HG02870 (cell line): Measurements from ENCODE around the gene B3GNT3.

Experiments used
- ATAC-seq: cut with Tn5 transposase; IDR thresholded peaks from one replicate; pipeline ENCODE4 v1.9.1; 2021; ENCODE audit warnings: mild to moderate bottlenecking, moderate library complexity; ENCODE audit not compliant: unreplicated experiment

Gene B3GNT3

GRCh38 chr19:17855280-17856152 lies 60.6 kb downstream of the B3GNT3 start:
- ATAC-seq = no peak

DNA sequence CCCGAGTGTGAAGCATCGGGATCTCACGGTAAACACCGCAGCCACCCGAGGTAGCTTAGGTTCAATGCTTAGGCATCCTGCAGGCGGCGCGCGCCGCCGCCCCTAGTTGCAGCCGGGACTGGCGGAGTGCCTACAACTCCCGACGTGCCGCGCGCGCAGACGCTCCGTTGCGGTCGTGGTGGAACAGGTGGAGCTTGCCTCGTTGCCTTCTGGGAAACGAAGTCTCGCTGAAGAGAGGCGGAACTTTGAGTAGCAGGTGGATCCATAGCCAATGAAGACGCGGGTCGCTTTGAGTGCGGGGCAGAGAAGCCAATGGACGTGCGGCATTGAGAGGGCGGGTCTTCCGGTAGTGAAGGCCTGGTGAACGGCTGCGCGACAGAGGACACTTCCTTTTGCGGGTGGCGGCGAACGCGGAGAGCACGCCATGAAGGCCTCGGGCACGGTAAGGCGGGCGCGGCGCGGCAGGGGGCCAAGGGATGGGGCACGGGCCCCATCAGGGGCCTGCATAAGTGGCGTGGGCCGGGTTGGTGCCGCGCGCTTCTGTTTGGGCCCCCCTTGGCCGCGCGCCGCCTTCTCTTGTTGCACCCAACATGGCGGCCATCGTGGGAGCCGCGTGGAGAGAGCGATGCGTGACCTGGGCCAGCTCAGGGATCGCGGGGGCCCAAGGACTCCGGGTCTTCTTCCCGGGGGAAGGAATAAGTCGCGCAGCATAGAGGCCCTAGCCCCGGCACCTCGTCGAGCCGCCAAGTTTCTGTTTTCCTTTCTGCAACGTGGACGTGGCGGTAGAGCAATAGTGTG lies 64.8 kb downstream of the B3GNT3 start, which contains the start of gene RPL18A:
TSS of gene RPL18A (plus strand) at position 378 of the 798 bp plus-strand sequence. CDS start at position 425, 47 bp downstream.
- peak; percentile 93 for ATAC-seq

- no peak for ATAC-seq
These were observed 65.5 kb downstream of the B3GNT3 start for GRCh38 chr19:17860331-17860992.

DNA sequence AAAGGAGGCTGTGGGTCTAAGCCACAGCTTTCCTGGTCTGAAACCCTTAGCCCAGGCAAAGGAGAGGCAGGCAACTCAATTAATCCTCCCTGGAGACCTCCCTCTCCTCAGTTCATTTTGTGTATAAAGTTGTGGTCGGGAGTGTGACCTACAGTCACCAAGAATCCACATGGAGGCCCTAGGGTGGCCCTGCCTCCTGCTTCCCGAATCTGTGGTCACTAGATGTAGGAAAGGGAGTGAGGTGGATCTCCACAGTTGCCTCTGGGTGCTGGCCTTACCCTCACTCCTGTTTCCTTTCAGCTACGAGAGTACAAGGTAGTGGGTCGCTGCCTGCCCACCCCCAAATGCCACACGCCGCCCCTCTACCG lies 66.0 kb downstream of the B3GNT3 start:
- no peak for ATAC-seq

DNA sequence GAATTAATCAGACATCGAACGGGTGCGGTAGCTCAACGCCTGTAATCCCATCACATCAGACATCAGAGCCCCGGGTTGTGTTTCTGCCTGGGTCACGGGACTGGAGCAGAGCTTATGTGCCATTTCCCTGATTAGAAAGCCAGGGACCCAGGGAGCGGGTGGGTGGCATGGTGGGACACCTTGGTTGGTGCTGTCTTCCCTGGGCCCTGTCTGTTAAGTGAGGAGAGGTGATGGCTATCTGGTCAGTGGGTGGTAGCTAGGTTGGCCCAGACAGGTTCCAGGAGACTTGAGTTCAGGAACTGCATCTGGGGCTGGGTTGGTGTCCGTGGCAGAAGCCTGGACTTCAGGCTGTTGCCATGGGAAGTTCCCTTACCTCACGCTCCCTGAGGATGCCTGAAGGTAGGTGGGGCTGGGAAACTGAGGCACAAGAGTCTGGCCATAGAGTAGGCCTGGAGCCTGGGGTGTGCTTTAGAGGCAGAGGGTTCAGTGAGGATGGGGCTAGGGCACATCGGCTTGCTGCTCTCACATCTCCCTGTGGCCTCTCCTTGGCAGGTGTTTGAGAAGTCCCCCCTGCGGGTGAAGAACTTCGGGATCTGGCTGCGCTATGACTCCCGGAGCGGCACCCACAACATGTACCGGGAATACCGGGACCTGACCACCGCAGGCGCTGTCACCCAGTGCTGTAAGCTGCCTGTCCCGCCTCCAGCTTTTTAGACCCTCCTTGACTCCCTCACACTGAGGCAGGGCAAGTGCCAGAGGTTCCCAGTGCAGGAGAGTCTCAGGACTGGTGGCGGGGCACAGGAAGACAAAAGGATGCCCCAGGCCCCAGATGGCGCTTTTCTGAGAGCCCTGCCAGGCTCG lies 66.8 kb downstream of the B3GNT3 start:
- no peak for ATAC-seq

DNA sequence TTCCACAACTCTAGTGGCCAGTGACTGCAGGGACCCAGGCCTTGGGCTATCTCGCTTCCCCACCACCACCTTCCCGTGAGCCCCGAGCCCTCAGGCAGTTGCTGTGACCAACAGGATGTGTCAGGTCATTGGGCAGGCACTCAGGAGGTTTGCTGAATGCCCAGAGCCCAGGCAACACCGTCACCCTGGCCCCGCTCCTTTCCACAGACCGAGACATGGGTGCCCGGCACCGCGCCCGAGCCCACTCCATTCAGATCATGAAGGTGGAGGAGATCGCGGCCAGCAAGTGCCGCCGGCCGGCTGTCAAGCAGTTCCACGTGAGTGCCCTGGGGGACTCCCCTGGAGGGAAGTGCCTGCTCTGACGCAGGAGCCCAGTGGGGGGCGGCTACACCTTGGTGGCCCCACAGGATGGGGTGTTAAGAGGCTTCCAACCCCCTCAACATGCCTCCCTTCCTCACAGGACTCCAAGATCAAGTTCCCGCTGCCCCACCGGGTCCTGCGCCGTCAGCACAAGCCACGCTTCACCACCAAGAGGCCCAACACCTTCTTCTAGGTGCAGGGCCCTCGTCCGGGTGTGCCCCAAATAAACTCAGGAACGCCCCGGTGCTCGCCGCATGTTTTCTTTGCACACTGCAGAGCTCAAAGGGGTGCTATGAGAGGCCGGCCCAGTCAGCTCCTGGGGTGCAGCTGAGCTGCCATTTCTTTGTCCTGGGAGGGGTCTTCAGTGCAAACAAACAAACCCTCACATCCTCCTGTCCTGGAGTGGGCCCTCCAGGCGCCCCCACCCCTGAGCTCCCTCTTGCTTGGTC lies 68.0 kb downstream of the B3GNT3 start:
- ATAC-seq = no peak
